Neutrophil (primary cell): ENCODE measurements around the gene AQP12B.

Experiments used
- H3K27ac ChIP-seq: fragments of 200-600 bp; sonication (generic); 2 replicates; pipeline ENCODE4 v1.5.1; 2016; ENCODE audit warnings: mild to moderate bottlenecking, moderate library complexity
- H3K27me3 ChIP-seq: fragments of 200-600 bp; sonication (generic); 2 replicates; pipeline ENCODE4 v1.6.0; 2016; ENCODE audit warnings: mild to moderate bottlenecking
- H3K36me3 ChIP-seq: fragments of 200-600 bp; sonication (generic); 2 replicates; pipeline ENCODE4 v1.5.1; 2017
- H3K4me1 ChIP-seq, 2 experiments: fragments of 200-600 bp in 1 of 2; sonication (generic) in 1 of 2; 1 replicate in 1 of 2; 2 replicates in 1 of 2; pipeline versions ENCODE4 v1.5.1 to v1.6.1; 2013 to 2016; ENCODE audit warnings: low read depth in 1 of 2, low read length in 1 of 2, mild to moderate bottlenecking in 1 of 2, moderate library complexity in 1 of 2; ENCODE audit not compliant: control insufficient read depth in 1 of 2, insufficient read depth in 1 of 2
- H3K4me3 ChIP-seq, 2 experiments: fragments of 200-600 bp in 1 of 2; sonication (generic) in 1 of 2; 1 replicate in 1 of 2; 2 replicates in 1 of 2; pipeline ENCODE4 v1.5.1; 2013 to 2016; ENCODE audit warnings: low read depth in 1 of 2, low read length in 1 of 2, mild to moderate bottlenecking in 1 of 2, moderate library complexity in 1 of 2
- H3K9me3 ChIP-seq: fragments of 200-600 bp; sonication (generic); 2 replicates; pipeline ENCODE4 v1.5.1; 2016
- CTCF ChIP-seq: fragments of 200-600 bp; sonication (generic); IDR thresholded peaks from 2 replicates; pipeline ENCODE4 v1.5.1; 2016; ENCODE audit warnings: antibody characterized with exemption

AQP12B gene

DNA sequence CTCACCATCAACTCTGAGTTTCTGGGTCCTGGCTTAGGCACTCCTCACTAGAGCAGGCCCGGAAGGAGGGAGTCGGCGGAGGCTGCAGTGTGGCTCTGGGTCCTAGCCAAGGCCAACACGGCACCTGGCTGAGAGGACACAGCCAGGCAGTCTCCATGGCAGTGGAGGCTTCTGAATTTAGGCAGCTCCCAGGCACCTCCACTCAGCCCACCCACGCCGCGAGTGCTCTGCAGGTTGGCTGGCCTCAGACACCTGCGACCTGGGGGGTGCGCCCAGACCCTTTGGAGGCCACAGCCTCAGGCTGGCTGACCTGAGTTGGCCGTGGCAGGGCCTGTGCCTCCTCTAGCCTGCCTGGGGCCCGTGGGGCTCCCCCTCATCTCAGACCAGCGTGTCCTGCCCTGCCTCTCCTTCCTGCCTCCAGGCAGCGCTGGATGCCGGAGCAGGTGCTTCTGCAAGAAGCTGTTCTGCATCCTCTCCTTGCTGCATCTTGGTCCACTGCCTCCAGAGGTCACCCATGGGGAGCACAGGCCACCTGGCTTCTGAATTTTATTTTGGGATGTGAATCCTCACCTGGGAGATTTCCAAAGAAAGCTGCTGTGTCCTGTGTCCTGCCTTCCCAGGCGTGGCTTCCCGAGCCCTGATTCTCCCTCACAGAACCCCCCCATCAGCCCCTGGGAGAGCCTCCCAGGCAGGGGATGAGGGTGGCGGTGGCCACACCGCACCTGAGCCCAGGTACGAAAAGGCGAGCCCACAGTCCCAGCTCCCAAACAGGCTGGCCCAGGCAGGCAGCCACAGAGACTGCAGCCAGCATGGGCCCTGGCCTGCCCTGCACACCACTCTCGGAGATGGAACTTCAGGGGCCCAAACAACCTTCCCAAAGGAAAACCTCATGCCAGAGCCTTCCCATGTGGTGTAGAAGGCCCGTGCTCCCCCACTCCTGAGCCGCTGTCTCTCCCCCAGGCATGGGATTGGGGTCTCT, 32.4 kb upstream of the AQP12B start:
- no peaks in the 10 kb centered on the region for H3K27me3 ChIP-seq

GRCh38 chr2:240713928-240714746, 31.5 kb upstream of the AQP12B start:
- TF ChIP-seq CTCF: no peak
- Histone ChIP-seq H3K9me3 (no peaks in the 10 kb centered on the region), H3K4me3 (no peak overlapping the region), H3K27me3 (no peaks in the 10 kb centered on the region), H3K4me1 (no peaks in the 10 kb centered on the region), H3K27ac (no peak overlapping the region), H3K36me3 (no peaks in the 10 kb centered on the region)

More for the DNA sequence above, 32.4 kb upstream of the AQP12B start:
- no peaks in the 10 kb centered on the region for H3K36me3 ChIP-seq
- no peaks in the 10 kb centered on the region for H3K4me1 ChIP-seq
- H3K27ac ChIP-seq: no peak overlapping the region
- no peak overlapping the region for H3K4me3 ChIP-seq
- H3K9me3 ChIP-seq: no peaks in the 10 kb centered on the region
- TF ChIP-seq CTCF: no peak

- no peak overlapping the region for H3K4me3 ChIP-seq
- H3K27me3 ChIP-seq: no peaks in the 10 kb centered on the region
- no peaks in the 10 kb centered on the region for H3K9me3 ChIP-seq
- no peaks in the 10 kb centered on the region for H3K36me3 ChIP-seq
- no peaks in the 10 kb centered on the region for H3K4me1 ChIP-seq
- TF ChIP-seq CTCF: no peak
- H3K27ac ChIP-seq: no peak overlapping the region
Observed at GRCh38 chr2:240713071-240713927, 30.6 kb upstream of the AQP12B start.

DNA sequence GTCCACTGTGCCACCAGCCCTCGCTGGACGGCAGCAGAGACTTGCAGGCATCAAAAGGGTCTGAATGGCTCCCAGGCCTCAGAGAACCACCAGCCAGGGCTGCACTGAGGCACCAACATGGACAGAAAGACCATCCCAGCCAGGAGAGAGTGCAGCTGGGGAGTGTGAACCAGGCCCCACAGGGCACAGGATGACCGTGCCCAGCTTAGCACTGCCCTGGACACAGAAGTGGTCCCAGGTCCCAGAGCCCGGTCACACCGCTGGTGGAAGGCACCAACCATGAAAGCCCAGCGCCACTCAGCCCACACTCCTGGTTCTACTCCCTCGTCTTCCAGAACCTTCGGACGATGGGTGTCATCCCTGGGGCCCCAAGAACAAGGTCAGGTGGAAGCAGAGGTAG, 29.4 kb upstream of the AQP12B start:
- H3K4me3 ChIP-seq: no peak overlapping the region
- H3K4me1 ChIP-seq: no peaks in the 10 kb centered on the region
- H3K9me3 ChIP-seq: no peaks in the 10 kb centered on the region
- no peak overlapping the region for H3K27ac ChIP-seq
- H3K36me3 ChIP-seq: no peaks in the 10 kb centered on the region
- no peak for TF ChIP-seq CTCF
- no peaks in the 10 kb centered on the region for H3K27me3 ChIP-seq

DNA sequence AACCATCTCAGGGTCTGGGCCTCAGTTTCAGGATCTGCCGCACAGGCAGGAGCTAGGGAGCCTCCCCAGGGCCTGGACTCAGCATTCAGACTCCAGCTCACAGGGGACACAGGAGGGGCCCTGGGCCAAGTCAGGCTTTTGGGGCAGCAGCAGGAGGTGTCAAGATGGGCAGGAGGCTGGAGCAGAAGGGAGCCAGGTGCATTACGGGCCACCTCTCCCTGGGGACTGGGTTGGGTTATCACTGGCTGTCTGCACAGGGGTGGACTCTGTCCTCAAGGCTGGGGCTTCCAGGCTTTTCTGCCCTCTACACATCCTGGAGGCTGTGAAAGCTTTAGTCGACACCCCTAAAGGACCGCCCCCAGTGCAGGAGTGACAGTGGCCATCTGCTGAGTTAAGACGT, 29.0 kb upstream of the AQP12B start:
- no peaks in the 10 kb centered on the region for H3K9me3 ChIP-seq
- no peaks in the 10 kb centered on the region for H3K4me1 ChIP-seq
- no peak overlapping the region for H3K27ac ChIP-seq
- H3K36me3 ChIP-seq: no peaks in the 10 kb centered on the region
- no peak for TF ChIP-seq CTCF
- H3K27me3 ChIP-seq: no peaks in the 10 kb centered on the region
- H3K4me3 ChIP-seq: no peak overlapping the region
